ENCODE data around the gene CDYL2. TPM values are rescaled to one million over a fixed set of nuclear protein-coding genes. Genes with fewer than 3 reads are reported as not detected.

CDYL2 gene
- total RNA-seq, 1 experiment from 2014 or later: under 0.01 TPM

Other genes starting within 250 kb of the CDYL2 start
- gene CMC2, start 202.3 kb upstream of the CDYL2 start, total RNA-seq (2014; rRNA removed; shearing (Covaris generic)): 148 and 155 TPM in 2 replicates
- gene CENPN, start 202.6 kb upstream of the CDYL2 start, total RNA-seq (2014; rRNA removed; shearing (Covaris generic)): 231 and 322 TPM in 2 replicates
- gene ATMIN, start 231.2 kb upstream of the CDYL2 start, total RNA-seq (2014; rRNA removed; shearing (Covaris generic)): 27.9 and 33.5 TPM in 2 replicates

Data from RPMI7951 (cell line).